H9 (cell line): ENCODE data around the gene PWWP2B. TPM values are rescaled to one million over a fixed set of nuclear protein-coding genes. Genes with fewer than 3 reads are reported as not detected.
A peak's percentile ranks its signal among the peaks of the same experiment; 100 is the strongest.

ENCODE experiments used
- DNase-seq: peaks from one replicate; pipeline ENCODE4 v3.0.0-alpha.2; 2017
- H2AFZ ChIP-seq: one replicate; pipeline ENCODE4 v1.6.1; 2013; ENCODE audit warnings: mild to moderate bottlenecking, low read length, control low read depth, moderate library complexity
- H2AK5ac ChIP-seq: 2 replicates; pipeline ENCODE4 v1.6.1; 2013; ENCODE audit warnings: low read length, control low read depth, mixed read lengths; ENCODE audit not compliant: insufficient read length
- H2BK120ac ChIP-seq: one replicate; pipeline ENCODE4 v1.6.1; 2013; ENCODE audit warnings: low read depth, mild to moderate bottlenecking, low read length, control low read depth, inconsistent platforms; ENCODE audit not compliant: poor library complexity, severe bottlenecking
- H2BK12ac ChIP-seq: 2 replicates; pipeline ENCODE4 v1.6.1; 2013; ENCODE audit warnings: low read length, control low read depth, mixed read lengths, low read depth; ENCODE audit not compliant: insufficient read length
- H2BK15ac ChIP-seq: 2 replicates; pipeline ENCODE4 v1.6.1; 2013; ENCODE audit warnings: low read depth, low read length, control low read depth
- H2BK20ac ChIP-seq: one replicate; pipeline ENCODE4 v1.6.1; 2013; ENCODE audit warnings: low read depth, mild to moderate bottlenecking, low read length, control low read depth, inconsistent platforms; ENCODE audit not compliant: poor library complexity, severe bottlenecking
- H2BK5ac ChIP-seq: 2 replicates; pipeline ENCODE4 v1.6.1; 2013; ENCODE audit warnings: low read length, control low read depth, mixed read lengths; ENCODE audit not compliant: insufficient read length
- H3K14ac ChIP-seq: 2 replicates; pipeline ENCODE4 v1.6.1; 2013; ENCODE audit warnings: low read length, control low read depth; ENCODE audit not compliant: insufficient read depth
- H3K18ac ChIP-seq: 2 replicates; pipeline ENCODE4 v1.6.1; 2013; ENCODE audit warnings: low read depth, mild to moderate bottlenecking, mixed read lengths, low read length, control low read depth; ENCODE audit not compliant: insufficient read length
- H3K23ac ChIP-seq: 2 replicates; pipeline ENCODE4 v1.6.1; 2013; ENCODE audit warnings: low read length, control low read depth, mixed read lengths, low read depth; ENCODE audit not compliant: insufficient read length
- H3K23me2 ChIP-seq: 2 replicates; pipeline ENCODE4 v1.6.1; 2013; ENCODE audit warnings: low read depth, mild to moderate bottlenecking, mixed read lengths, low read length, control low read depth; ENCODE audit not compliant: insufficient read length, poor library complexity, severe bottlenecking
- H3K27ac ChIP-seq: 2 replicates; pipeline ENCODE4 v1.5.1; 2013; ENCODE audit warnings: low read length, control low read depth, mixed read lengths, low read depth; ENCODE audit not compliant: insufficient read length
- H3K27me3 ChIP-seq: 2 replicates; pipeline ENCODE4 v1.6.1; 2013; ENCODE audit warnings: low read length, control low read depth, inconsistent platforms; ENCODE audit not compliant: insufficient read depth
- H3K4ac ChIP-seq: 2 replicates; pipeline ENCODE4 v1.6.1; 2013; ENCODE audit warnings: low read depth, mild to moderate bottlenecking, control low read depth, inconsistent platforms, low read length, moderate library complexity
- H3K4me1 ChIP-seq: 2 replicates; pipeline ENCODE4 v1.6.1; 2013; ENCODE audit warnings: low read length, control low read depth, inconsistent platforms; ENCODE audit not compliant: insufficient read depth
- H3K4me2 ChIP-seq: 2 replicates; pipeline ENCODE4 v1.6.1; 2013; ENCODE audit warnings: low read length, control low read depth, mixed read lengths; ENCODE audit not compliant: insufficient read length, insufficient read depth
- H3K56ac ChIP-seq: 2 replicates; pipeline ENCODE4 v1.6.1; 2013; ENCODE audit warnings: low read depth, mild to moderate bottlenecking, mixed read lengths, low read length, control low read depth; ENCODE audit not compliant: insufficient read length
- H3K79me1 ChIP-seq: 2 replicates; pipeline ENCODE4 v1.6.1; 2013; ENCODE audit warnings: low read depth, mild to moderate bottlenecking, moderate library complexity, low read length, control low read depth, inconsistent platforms; ENCODE audit not compliant: insufficient read depth, poor library complexity, severe bottlenecking
- H3K79me2 ChIP-seq: 2 replicates; pipeline ENCODE4 v1.6.1; 2013; ENCODE audit warnings: low read length, control low read depth, inconsistent platforms; ENCODE audit not compliant: insufficient read depth
- H3K9ac ChIP-seq: 2 replicates; pipeline ENCODE4 v1.6.1; 2013; ENCODE audit warnings: low read length, control low read depth, mixed read lengths; ENCODE audit not compliant: insufficient read length; ENCODE audit errors: extremely low read depth
- H3K9me3 ChIP-seq: one replicate; pipeline ENCODE4 v1.6.1; 2013; ENCODE audit warnings: low read depth, low read length, inconsistent platforms; ENCODE audit not compliant: control insufficient read depth
- H3T11ph ChIP-seq: one replicate; pipeline ENCODE4 v1.6.1; 2013; ENCODE audit warnings: mild to moderate bottlenecking, low read length, control low read depth, inconsistent platforms
- H4K20me1 ChIP-seq: one replicate; pipeline ENCODE4 v1.6.1; 2013; ENCODE audit not compliant: control insufficient read depth, insufficient read length, insufficient read depth
- H4K5ac ChIP-seq: 2 replicates; pipeline ENCODE4 v1.6.1; 2013; ENCODE audit warnings: low read depth, mild to moderate bottlenecking, mixed read lengths, low read length, control low read depth; ENCODE audit not compliant: insufficient read length
- H4K8ac ChIP-seq: replicated peaks from 2 replicates; pipeline ENCODE4 v1.6.1; 2013; ENCODE audit warnings: low read length, control low read depth, mixed read lengths, low read depth; ENCODE audit not compliant: insufficient read length
- H4K91ac ChIP-seq: 2 replicates; pipeline ENCODE4 v1.6.1; 2013; ENCODE audit warnings: low read depth, mild to moderate bottlenecking, moderate library complexity, mixed read lengths, low read length, control low read depth; ENCODE audit not compliant: insufficient read length
- H3K27ac Mint-ChIP-seq, 3 experiments: 2 replicates in 2 of 3; 3 replicates in 1 of 3; pipeline ENCODE4 v1.8.0; 2020 to 2021; ENCODE audit warnings: mixed read lengths in 3 of 3, mild to moderate bottlenecking in 1 of 3, moderate library complexity in 1 of 3
- H3K27me3 Mint-ChIP-seq: 2 replicates; pipeline ENCODE4 v1.8.0; 2021; ENCODE audit warnings: low read depth, mild to moderate bottlenecking, moderate library complexity, mixed read lengths
- H3K36me3 Mint-ChIP-seq, 3 experiments: 2 replicates in 2 of 3; 3 replicates in 1 of 3; pipeline ENCODE4 v1.8.0; 2020 to 2021; ENCODE audit warnings: low read depth in 3 of 3, mixed read lengths in 3 of 3; ENCODE audit not compliant: insufficient read depth in 1 of 3
- H3K4me1 Mint-ChIP-seq, 2 experiments: 2 replicates each; pipeline ENCODE4 v1.8.0; 2020; ENCODE audit warnings: mixed read lengths in 2 of 2
- H3K4me3 Mint-ChIP-seq, 2 experiments: 2 replicates in 1 of 2; 3 replicates in 1 of 2; pipeline ENCODE4 v1.8.0; 2020 to 2021; ENCODE audit warnings: mild to moderate bottlenecking in 2 of 2, mixed read lengths in 2 of 2, moderate library complexity in 1 of 2
- H3K9me3 Mint-ChIP-seq, 2 experiments: 2 replicates in 1 of 2; 3 replicates in 1 of 2; pipeline ENCODE4 v1.8.0; 2020; ENCODE audit warnings: mild to moderate bottlenecking in 2 of 2, mixed read lengths in 2 of 2, moderate library complexity in 1 of 2
- WGBS: extraction: QIAGEN DNeasy Blood & Tissue Kit; methylation state at CpG from one replicate; pipeline ENCODE4 v1.1.7; 2013; ENCODE audit warnings: missing lambda C conversion rate, low lambda C conversion rate, mixed read lengths; ENCODE audit not compliant: insufficient read length; ENCODE audit errors: extremely low coverage; 5-methylcytosine and 5-hydroxymethylcytosine counted together
- total RNA-seq: library from RNA; stranded (reverse); gene quantifications from 2 replicates; pipeline ENCODE4 v1.2.1, GENCODE V29; 2021
- TF ChIP-seq, protein P1 (sequence below): fragments of 200-600 bp; sonication (generic); conservative IDR thresholded peaks from 3 replicates; pipeline ENCODE4 v1.8.0; 2021; ENCODE audit warnings: antibody characterized with exemption, mild to moderate bottlenecking

The PWWP2B gene
- total RNA-seq, 1 experiment from 2014 or later, result 10.0 TPM

DNA sequence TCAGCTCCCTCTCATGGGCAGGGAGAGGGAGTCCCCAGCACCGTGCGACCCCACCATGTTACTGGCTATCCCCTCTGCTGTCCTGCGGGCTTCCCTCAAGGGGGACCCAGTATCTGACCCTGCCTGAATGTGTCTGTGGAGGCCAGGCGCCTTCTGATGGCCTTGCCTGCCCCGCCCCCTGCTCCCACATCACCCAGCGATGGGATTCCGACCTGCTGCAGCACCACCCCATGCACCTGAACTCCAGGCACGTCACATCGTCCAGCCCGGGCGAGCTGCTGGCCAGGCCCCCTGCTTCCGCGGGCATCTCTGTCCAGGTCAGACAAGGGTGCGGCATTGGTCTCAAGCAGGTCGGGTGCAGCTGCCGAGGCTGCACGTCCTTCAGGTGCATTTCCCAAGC lies 46.1 kb upstream of the PWWP2B start:
- H3K14ac ChIP-seq, result no peak overlapping the region
- no peak overlapping the region for H3K4ac ChIP-seq

More for the DNA sequence above, 46.1 kb upstream of the PWWP2B start:
- Histone ChIP-seq H3K23ac (no peak overlapping the region), H3T11ph (no peak overlapping the region), H3K4me2 (no peak overlapping the region), H3K18ac (no peak overlapping the region), H2BK5ac (no peak overlapping the region), H2BK20ac (no peak overlapping the region), H4K8ac (no peak overlapping the region), H3K23me2 (no peaks in the 10 kb centered on the region), H3K56ac (no peak overlapping the region), H3K9me3 (no peaks in the 10 kb centered on the region), H4K20me1 (no peaks in the 10 kb centered on the region), H3K27ac (no peak overlapping the region), H4K91ac (no peak overlapping the region), H2AFZ (no peak overlapping the region), H2BK15ac (no peak overlapping the region), H3K79me1 (no peaks in the 10 kb centered on the region), H3K9ac (no peak overlapping the region), H3K79me2 (no peaks in the 10 kb centered on the region), H3K4me1 (no peaks in the 10 kb centered on the region), H4K5ac (no peak overlapping the region), H2AK5ac (no peak overlapping the region), H3K27me3 (no peaks in the 10 kb centered on the region), H2BK120ac (no peak overlapping the region), H2BK12ac (no peak overlapping the region)
- Mint-ChIP-seq H3K27me3 (peaks cover 5% of the 10 kb centered on the region), H3K9me3 (no peaks in the 10 kb centered on the region), H3K4me3 (no peak overlapping the region), H3K27ac (peak overlapping the region in 1 of 3 experiments; percentile 77; a peak in 1 of 7 replicates), H3K4me1 (peaks cover 6 to 15% of the 10 kb centered on the region in 2 experiments; a peak in 3 of 4 replicates), H3K36me3 (no peaks in the 10 kb centered on the region; a peak in 1 of 7 replicates)
- no peak for DNase-seq
- TF ChIP-seq, protein P1, sequence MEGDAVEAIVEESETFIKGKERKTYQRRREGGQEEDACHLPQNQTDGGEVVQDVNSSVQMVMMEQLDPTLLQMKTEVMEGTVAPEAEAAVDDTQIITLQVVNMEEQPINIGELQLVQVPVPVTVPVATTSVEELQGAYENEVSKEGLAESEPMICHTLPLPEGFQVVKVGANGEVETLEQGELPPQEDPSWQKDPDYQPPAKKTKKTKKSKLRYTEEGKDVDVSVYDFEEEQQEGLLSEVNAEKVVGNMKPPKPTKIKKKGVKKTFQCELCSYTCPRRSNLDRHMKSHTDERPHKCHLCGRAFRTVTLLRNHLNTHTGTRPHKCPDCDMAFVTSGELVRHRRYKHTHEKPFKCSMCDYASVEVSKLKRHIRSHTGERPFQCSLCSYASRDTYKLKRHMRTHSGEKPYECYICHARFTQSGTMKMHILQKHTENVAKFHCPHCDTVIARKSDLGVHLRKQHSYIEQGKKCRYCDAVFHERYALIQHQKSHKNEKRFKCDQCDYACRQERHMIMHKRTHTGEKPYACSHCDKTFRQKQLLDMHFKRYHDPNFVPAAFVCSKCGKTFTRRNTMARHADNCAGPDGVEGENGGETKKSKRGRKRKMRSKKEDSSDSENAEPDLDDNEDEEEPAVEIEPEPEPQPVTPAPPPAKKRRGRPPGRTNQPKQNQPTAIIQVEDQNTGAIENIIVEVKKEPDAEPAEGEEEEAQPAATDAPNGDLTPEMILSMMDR, result no peak
- no CpG with 5 or more reads among the region's 17 CpGs for WGBS
